SU-DHL-6 (cell line): ENCODE measurements around the gene PKNOX2.

Source experiments
- H2AFZ ChIP-seq: fragments of 200-600 bp; sonication (generic); 2 replicates; pipeline ENCODE4 v1.6.1; 2014; ENCODE audit warnings: low read depth, mild to moderate bottlenecking, moderate library complexity, mixed read lengths, antibody characterized with exemption, low read length; ENCODE audit not compliant: severe bottlenecking
- H3F3A ChIP-seq: fragments of 200-600 bp; shearing (Covaris generic); 2 replicates; pipeline ENCODE4 v1.6.0; 2016; ENCODE audit warnings: antibody characterized with exemption, mild to moderate bottlenecking; ENCODE audit not compliant: insufficient read depth
- H3K27ac ChIP-seq: fragments of 200-600 bp; sonication (generic); 2 replicates; pipeline ENCODE4 v1.5.1; 2016; ENCODE audit warnings: low read depth, mild to moderate bottlenecking, low read length, moderate library complexity, mixed read lengths
- H3K27me3 ChIP-seq: fragments of 200-600 bp; sonication (generic), shearing (Covaris generic); 2 replicates; pipeline ENCODE4 v1.6.0; 2014; ENCODE audit warnings: mild to moderate bottlenecking, low read length
- H3K36me3 ChIP-seq: fragments of 200-600 bp; sonication (generic); 2 replicates; pipeline ENCODE4 v1.6.1; 2014; ENCODE audit warnings: mild to moderate bottlenecking, low read length, mixed read lengths
- H3K4me2 ChIP-seq: fragments of 300-600, 200-600 bp; shearing (Covaris generic), sonication (generic); 2 replicates; pipeline ENCODE4 v1.6.0; 2014; ENCODE audit warnings: low read length, low read depth, mild to moderate bottlenecking; ENCODE audit not compliant: poor library complexity, severe bottlenecking
- H3K4me3 ChIP-seq: fragments of 200-600 bp; sonication (generic); 2 replicates; pipeline ENCODE4 v1.5.1; 2014; ENCODE audit warnings: antibody characterized with exemption, low read length, mild to moderate bottlenecking, mixed read lengths; ENCODE audit not compliant: insufficient read depth, poor library complexity, severe bottlenecking
- H3K79me2 ChIP-seq: fragments of 200-600 bp; sonication (generic); 2 replicates; pipeline ENCODE4 v1.6.1; 2014; ENCODE audit warnings: mild to moderate bottlenecking, low read length, moderate library complexity; ENCODE audit not compliant: insufficient read depth
- H3K9ac ChIP-seq: fragments of 200-600 bp; sonication (generic); 2 replicates; pipeline ENCODE4 v1.7.0; 2014; ENCODE audit warnings: mild to moderate bottlenecking, low read length
- H3K9me2 ChIP-seq: fragments of 200-600 bp; sonication (generic); replicated peaks from 2 replicates; pipeline ENCODE4 v1.6.1; 2014; ENCODE audit warnings: low read length; ENCODE audit not compliant: insufficient read depth
- H3K9me3 ChIP-seq: fragments of 200-600 bp; sonication (generic); 2 replicates; pipeline ENCODE4 v1.6.1; 2014; ENCODE audit warnings: low read length, mixed read lengths; ENCODE audit not compliant: insufficient read depth
- H4K20me1 ChIP-seq: fragments of 200-600 bp; sonication (generic); 2 replicates; pipeline ENCODE4 v1.6.1; 2014; ENCODE audit warnings: low read depth, mild to moderate bottlenecking, antibody characterized with exemption, low read length, moderate library complexity, mixed read lengths
- CTCF ChIP-seq: fragments of 200-600 bp; sonication (generic); IDR thresholded peaks from one replicate; pipeline ENCODE4 v1.5.1; 2017; ENCODE audit warnings: antibody characterized with exemption, mild to moderate bottlenecking, low read length, moderate library complexity; ENCODE audit not compliant: insufficient read depth, poor library complexity, severe bottlenecking
- EZH2phosphoT487 ChIP-seq: fragments of 200-600 bp; sonication (generic), shearing (Covaris generic); conservative IDR thresholded peaks from 2 replicates; pipeline ENCODE4 v1.6.1; 2018; ENCODE audit warnings: mild to moderate bottlenecking, antibody characterized with exemption, low read length, moderate library complexity, mixed read lengths

The PKNOX2 gene

GRCh38 chr11:125239585-125240560, 75.3 kb downstream of the PKNOX2 start:
- Histone ChIP-seq H4K20me1 (no peaks in the 10 kb centered on the region), H3K4me2 (no peak overlapping the region), H3K36me3 (no peaks in the 10 kb centered on the region), H3K9me3 (no peaks in the 10 kb centered on the region), H3K9me2 (no peaks in the 10 kb centered on the region), H3K4me3 (no peak overlapping the region), H2AFZ (no peak overlapping the region), H3K79me2 (no peaks in the 10 kb centered on the region), H3K9ac (no peak overlapping the region), H3K27me3 (no peaks in the 10 kb centered on the region), H3F3A (no peaks in the 10 kb centered on the region), H3K27ac (no peak overlapping the region)
- TF ChIP-seq CTCF (no peak), EZH2phosphoT487 (no peak)

GRCh38 chr11:125241104-125241503, 76.6 kb downstream of the PKNOX2 start:
- H2AFZ ChIP-seq, result no peak overlapping the region
- no peaks in the 10 kb centered on the region for H3F3A ChIP-seq
- no peaks in the 10 kb centered on the region for H3K79me2 ChIP-seq
- no peaks in the 10 kb centered on the region for H3K36me3 ChIP-seq
- H3K9me3 ChIP-seq, result no peaks in the 10 kb centered on the region
- H3K4me2 ChIP-seq, result no peak overlapping the region
- TF ChIP-seq CTCF (no peak), EZH2phosphoT487 (no peak)
- no peaks in the 10 kb centered on the region for H3K27me3 ChIP-seq
- no peaks in the 10 kb centered on the region for H3K9me2 ChIP-seq
- H4K20me1 ChIP-seq, result no peaks in the 10 kb centered on the region
- no peak overlapping the region for H3K27ac ChIP-seq
- no peak overlapping the region for H3K4me3 ChIP-seq
- H3K9ac ChIP-seq, result no peak overlapping the region

GRCh38 chr11:125242141-125242775, 77.7 kb downstream of the PKNOX2 start:
- no peak for TF ChIP-seq EZH2phosphoT487
- Histone ChIP-seq H3K36me3 (no peaks in the 10 kb centered on the region), H3K4me3 (no peak overlapping the region), H3K9me3 (no peaks in the 10 kb centered on the region), H3K27ac (no peak overlapping the region), H4K20me1 (no peaks in the 10 kb centered on the region), H2AFZ (no peak overlapping the region), H3K9me2 (no peaks in the 10 kb centered on the region), H3K27me3 (no peaks in the 10 kb centered on the region), H3K9ac (no peak overlapping the region), H3K79me2 (no peaks in the 10 kb centered on the region), H3F3A (no peaks in the 10 kb centered on the region), H3K4me2 (no peak overlapping the region)
